Epithelial cell of proximal tubule (primary cell): ENCODE results near the gene PPARA. TPM values are rescaled to one million over a fixed set of nuclear protein-coding genes. Genes with fewer than 3 reads are reported as not detected.
"Not testable (repeated sequence)": the region's sequence is repeated elsewhere in the genome, so short reads cannot be mapped to it uniquely, and the experiment has no call there.

Experiments used
- DNase-seq: peaks from one replicate; pipeline ENCODE4 v3.0.0-alpha.2; 2011; ENCODE audit warnings: low read depth
- H3K4me3 ChIP-seq: 2 replicates; pipeline ENCODE4 v1.5.1; 2011; ENCODE audit warnings: low read depth, mild to moderate bottlenecking, low read length
- CTCF ChIP-seq: conservative IDR thresholded peaks from 2 replicates; pipeline ENCODE4 v1.5.1; 2012; ENCODE audit warnings: low read depth, mild to moderate bottlenecking, low read length
- total RNA-seq: library from RNA; depleted of rRNA; stranded (reverse); fragments of >200 nt; gene quantifications from 2 replicates; pipeline ENCODE4 v1.2.3, GENCODE V29; 2015

The PPARA gene
- total RNA-seq, 1 donor from 2014 or later: 18.5 TPM

GRCh38 chr22:46127556-46127955, 22.8 kb upstream of the PPARA start:
- no peak for DNase-seq
- TF ChIP-seq CTCF: no peak
- H3K4me3 ChIP-seq: no peak overlapping the region

GRCh38 chr22:46128606-46129005, 21.7 kb upstream of the PPARA start:
- no peak for TF ChIP-seq CTCF
- no peak overlapping the region for H3K4me3 ChIP-seq
- DNase-seq: no peak

GRCh38 chr22:46129390-46130041, 20.8 kb upstream of the PPARA start:
- TF ChIP-seq CTCF: no peak
- no peak overlapping the region for H3K4me3 ChIP-seq
- DNase-seq: no peak

- no peak for DNase-seq
- H3K4me3 ChIP-seq: no peak overlapping the region
- peak; percentile 42 for TF ChIP-seq CTCF
Observed at GRCh38 chr22:46131151-46131587, 19.2 kb upstream of the PPARA start.

GRCh38 chr22:46132193-46132829, 18.0 kb upstream of the PPARA start:
- DNase-seq: not testable (repeated sequence)

GRCh38 chr22:46132830-46133587, 17.3 kb upstream of the PPARA start:
- no peak for TF ChIP-seq CTCF
- no peak for DNase-seq
- no peak overlapping the region for H3K4me3 ChIP-seq

More at GRCh38 chr22:46132193-46132829, 18.0 kb upstream of the PPARA start:
- H3K4me3 ChIP-seq: not testable (repeated sequence)

GRCh38 chr22:46133588-46133855, 16.8 kb upstream of the PPARA start:
- no peak overlapping the region for H3K4me3 ChIP-seq
- no peak for DNase-seq

More at GRCh38 chr22:46133588-46133855, 16.8 kb upstream of the PPARA start:
- no peak for TF ChIP-seq CTCF
